Liver (tissue), 9 donors: ENCODE measurements around the gene PPM1N. TPM values are rescaled to one million over a fixed set of nuclear protein-coding genes. Genes with fewer than 3 reads are reported as not detected.

Source experiments
- DNase-seq: peaks from one replicate; pipeline ENCODE4 v3.0.0-alpha.2; 2017; ENCODE audit warnings: low spot score
- H3K27ac ChIP-seq, 2 donors: one replicate each; pipeline ENCODE4 v1.7.0; 2013; ENCODE audit warnings: inconsistent platforms in 2 of 2, low read length in 2 of 2, control low read depth in 1 of 2, low read depth in 1 of 2, mild to moderate bottlenecking in 1 of 2
- H3K27me3 ChIP-seq, 4 donors: one replicate each; pipeline versions ENCODE4 v1.6.1 to v1.7.0; 2013; ENCODE audit warnings: low read length in 3 of 4, inconsistent platforms in 1 of 4, mild to moderate bottlenecking in 1 of 4, moderate library complexity in 1 of 4; ENCODE audit not compliant: control insufficient read depth in 4 of 4, insufficient read depth in 4 of 4
- H3K36me3 ChIP-seq, 4 donors: one replicate each; pipeline versions ENCODE4 v1.6.1 to v1.7.0; 2013; ENCODE audit warnings: low read length in 3 of 4, mild to moderate bottlenecking in 3 of 4, low read depth in 1 of 4, moderate library complexity in 1 of 4; ENCODE audit not compliant: control insufficient read depth in 4 of 4, insufficient read depth in 3 of 4
- H3K4me1 ChIP-seq, 4 donors: one replicate each; pipeline versions ENCODE4 v1.6.1 to v1.7.0; 2013; ENCODE audit warnings: low read length in 3 of 4, mild to moderate bottlenecking in 3 of 4, moderate library complexity in 1 of 4; ENCODE audit not compliant: control insufficient read depth in 4 of 4, insufficient read depth in 4 of 4
- H3K4me3 ChIP-seq, 3 donors: one replicate each; pipeline versions ENCODE4 v1.6.1 to v1.7.0; 2013; ENCODE audit warnings: low read length in 3 of 3, control low read depth in 1 of 3, low read depth in 1 of 3, mild to moderate bottlenecking in 1 of 3
- H3K9ac ChIP-seq, 2 donors: one replicate each; pipeline ENCODE4 v1.7.0; 2013; ENCODE audit warnings: low read length in 2 of 2, mild to moderate bottlenecking in 2 of 2, moderate library complexity in 2 of 2, control low read depth in 1 of 2, low read depth in 1 of 2
- H3K9me3 ChIP-seq, 4 donors: one replicate each; pipeline versions ENCODE4 v1.6.1 to v1.7.0; 2013; ENCODE audit warnings: low read length in 3 of 4; ENCODE audit not compliant: control insufficient read depth in 4 of 4
- EGR1 ChIP-seq, 2 donors: IDR thresholded peaks; 2 replicates each; pipeline ENCODE4 v1.6.1; 2016 to 2018; ENCODE audit warnings: antibody characterized with exemption in 2 of 2, low read depth in 2 of 2
- FOXA1 ChIP-seq: IDR thresholded peaks from 2 replicates; pipeline ENCODE4 v1.6.1; 2016; ENCODE audit warnings: antibody characterized with exemption
- FOXA2 ChIP-seq: IDR thresholded peaks from 2 replicates; pipeline ENCODE4 v1.6.1; 2016; ENCODE audit warnings: antibody characterized with exemption
- GABPA ChIP-seq, 2 donors: IDR thresholded peaks in 1 of 2; conservative IDR thresholded peaks in 1 of 2; 2 replicates each; pipeline ENCODE4 v1.6.1; 2016; ENCODE audit warnings: antibody characterized with exemption in 2 of 2, mild to moderate bottlenecking in 1 of 2, moderate library complexity in 1 of 2
- HNF4A ChIP-seq, 2 donors: conservative IDR thresholded peaks; 2 replicates each; pipeline ENCODE4 v1.6.1; 2016; ENCODE audit warnings: antibody characterized with exemption in 2 of 2, mild to moderate bottlenecking in 2 of 2
- HNF4G ChIP-seq: IDR thresholded peaks from 2 replicates; pipeline ENCODE4 v1.6.1; 2016; ENCODE audit warnings: antibody characterized with exemption
- JUND ChIP-seq, 2 donors: IDR thresholded peaks; 2 replicates each; pipeline ENCODE4 v1.6.1; 2016; ENCODE audit warnings: antibody characterized with exemption in 2 of 2
- NR2F2 ChIP-seq: IDR thresholded peaks from 2 replicates; pipeline ENCODE4 v1.6.1; 2016; ENCODE audit warnings: antibody characterized with exemption
- RAD21 ChIP-seq, 2 donors: IDR thresholded peaks; 2 replicates each; pipeline ENCODE4 v1.6.1; 2016; ENCODE audit warnings: antibody characterized with exemption in 2 of 2, mild to moderate bottlenecking in 2 of 2
- REST ChIP-seq: IDR thresholded peaks from 2 replicates; pipeline ENCODE4 v1.6.1; 2016; ENCODE audit warnings: antibody characterized with exemption, mild to moderate bottlenecking
- RXRA ChIP-seq, 2 donors: IDR thresholded peaks; 2 replicates each; pipeline ENCODE4 v1.6.1; 2017 to 2018; ENCODE audit warnings: antibody characterized with exemption in 2 of 2, mild to moderate bottlenecking in 1 of 2
- SP1 ChIP-seq: IDR thresholded peaks from 2 replicates; pipeline ENCODE4 v1.6.1; 2018; ENCODE audit warnings: antibody characterized with exemption, mild to moderate bottlenecking
- TAF1 ChIP-seq: conservative IDR thresholded peaks from 2 replicates; pipeline ENCODE4 v1.6.1; 2016; ENCODE audit warnings: antibody characterized with exemption, mild to moderate bottlenecking
- YY1 ChIP-seq: IDR thresholded peaks from 2 replicates; pipeline ENCODE4 v1.6.1; 2016; ENCODE audit warnings: antibody characterized with exemption, mild to moderate bottlenecking
- ZBTB33 ChIP-seq: IDR thresholded peaks from 2 replicates; pipeline ENCODE4 v1.6.1; 2016; ENCODE audit warnings: antibody characterized with exemption
- WGBS: extraction: QIAGEN DNeasy Blood & Tissue Kit; methylation state at CpG from one replicate; pipeline ENCODE4 v1.1.7; 2013; 5-methylcytosine and 5-hydroxymethylcytosine counted together
- polyA plus RNA-seq, 2 donors: library from polyadenylated mRNA; stranded (reverse) in 1 of 2; unstranded in 1 of 2; fragments of 200-250 nt in 1 of 2; fragments of >200 nt in 1 of 2; fragmentation: Nextera tagmentation in 1 of 2; extraction: Ambion mirVana in 1 of 2; gene quantifications; one replicate each; pipeline versions ENCODE4 v1.2.1 to v1.2.3, GENCODE V29; 2013 to 2015
- total RNA-seq, 2 donors: library from RNA; depleted of rRNA; stranded (reverse); fragments of >200 nt; gene quantifications; one replicate each; pipeline ENCODE4 v1.2.3, GENCODE V29; 2014
- TF ChIP-seq, protein P1 (sequence below): fragments of 150-350 bp; IDR thresholded peaks from 2 replicates; pipeline ENCODE4 v1.5.1; 2017; ENCODE audit warnings: improper control_type of control experiment, low read depth, low read length; ENCODE audit not compliant: missing input control
- TF ChIP-seq, protein P2 (sequence below): IDR thresholded peaks from 2 replicates; pipeline ENCODE4 v1.6.1; 2016; ENCODE audit warnings: antibody characterized with exemption
- TF ChIP-seq, protein P3 (sequence below): IDR thresholded peaks from 2 replicates; pipeline ENCODE4 v1.6.1; 2016; ENCODE audit warnings: antibody characterized with exemption
- donor health status: healthy.
- donor health status: healthy.
- donor health status: healthy.
- donor health status: healthy.
- donor health status: healthy.

PPM1N gene
- total and polyA plus RNA-seq, 4 donors = 0.17 to 1.5 (median 0.47) TPM

DNA sequence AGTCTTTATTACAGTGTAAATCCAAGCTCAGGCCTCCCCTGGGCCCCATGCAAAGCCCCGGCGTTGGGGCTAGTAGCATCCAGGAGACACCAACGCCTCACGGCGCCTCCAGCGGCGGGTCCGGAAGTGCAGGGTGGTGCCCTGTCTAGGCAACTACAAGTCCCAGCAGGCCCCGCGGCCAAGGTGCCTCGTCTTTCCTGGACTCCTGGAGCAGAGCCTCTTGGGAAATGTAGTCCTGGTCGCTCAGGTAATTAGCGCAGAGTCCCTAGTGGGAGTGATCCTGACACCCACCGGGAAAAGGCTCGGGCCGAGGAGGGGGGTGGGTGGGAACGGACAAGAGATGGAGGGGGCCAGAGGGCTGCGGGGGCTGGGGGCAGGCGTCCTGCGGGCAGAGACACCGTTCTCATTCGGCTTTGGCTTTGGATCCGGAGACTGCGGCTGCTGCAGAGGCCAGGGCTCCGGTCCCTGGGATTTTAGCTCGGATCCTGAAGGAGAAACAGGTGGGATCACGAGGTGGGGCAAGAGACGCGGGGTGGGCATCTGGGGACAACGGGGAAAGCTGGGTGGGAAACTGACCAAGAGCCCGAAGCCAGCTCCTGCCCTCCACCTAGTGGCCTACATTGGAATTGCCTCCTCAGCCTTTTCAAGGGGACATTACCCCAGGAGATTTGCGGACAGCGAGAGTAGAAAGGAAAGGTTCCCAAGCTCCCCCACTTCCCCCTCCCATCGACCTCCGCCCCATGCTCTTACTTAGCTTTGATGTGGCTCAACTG lies 12.8 kb upstream of the PPM1N start:
- Histone ChIP-seq H3K27me3 (no peaks in the 10 kb centered on the region), H3K4me1 (peaks cover 0 to 4% (median 2%) of the 10 kb centered on the region in 4 donors), H3K9me3 (no peaks in the 10 kb centered on the region), H3K36me3 (no peaks in the 10 kb centered on the region), H3K27ac (peak overlapping the region in 1 of 2 donors; percentile 33), H3K9ac (no peak overlapping the region), H3K4me3 (peak overlapping the region; percentile 57 to 70 (median 63))
- TF ChIP-seq YY1 (peak; percentile 4), HNF4G (no peak), GABPA (IDR thresholded peaks at IDR 0.05 in 1 of 2, conservative IDR thresholded peaks at IDR 0.05 in 1 of 2) (peak in 1 of 2 donors; percentile 60), RAD21 (IDR thresholded peaks at IDR 0.05) (peak; percentile 60 to 74)
- TF ChIP-seq, protein P1, sequence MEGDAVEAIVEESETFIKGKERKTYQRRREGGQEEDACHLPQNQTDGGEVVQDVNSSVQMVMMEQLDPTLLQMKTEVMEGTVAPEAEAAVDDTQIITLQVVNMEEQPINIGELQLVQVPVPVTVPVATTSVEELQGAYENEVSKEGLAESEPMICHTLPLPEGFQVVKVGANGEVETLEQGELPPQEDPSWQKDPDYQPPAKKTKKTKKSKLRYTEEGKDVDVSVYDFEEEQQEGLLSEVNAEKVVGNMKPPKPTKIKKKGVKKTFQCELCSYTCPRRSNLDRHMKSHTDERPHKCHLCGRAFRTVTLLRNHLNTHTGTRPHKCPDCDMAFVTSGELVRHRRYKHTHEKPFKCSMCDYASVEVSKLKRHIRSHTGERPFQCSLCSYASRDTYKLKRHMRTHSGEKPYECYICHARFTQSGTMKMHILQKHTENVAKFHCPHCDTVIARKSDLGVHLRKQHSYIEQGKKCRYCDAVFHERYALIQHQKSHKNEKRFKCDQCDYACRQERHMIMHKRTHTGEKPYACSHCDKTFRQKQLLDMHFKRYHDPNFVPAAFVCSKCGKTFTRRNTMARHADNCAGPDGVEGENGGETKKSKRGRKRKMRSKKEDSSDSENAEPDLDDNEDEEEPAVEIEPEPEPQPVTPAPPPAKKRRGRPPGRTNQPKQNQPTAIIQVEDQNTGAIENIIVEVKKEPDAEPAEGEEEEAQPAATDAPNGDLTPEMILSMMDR = peak; percentile 95
- DNase-seq = peak; percentile 97
- WGBS = under 1% methylated on average over 35 of the region's 35 CpGs

DNA sequence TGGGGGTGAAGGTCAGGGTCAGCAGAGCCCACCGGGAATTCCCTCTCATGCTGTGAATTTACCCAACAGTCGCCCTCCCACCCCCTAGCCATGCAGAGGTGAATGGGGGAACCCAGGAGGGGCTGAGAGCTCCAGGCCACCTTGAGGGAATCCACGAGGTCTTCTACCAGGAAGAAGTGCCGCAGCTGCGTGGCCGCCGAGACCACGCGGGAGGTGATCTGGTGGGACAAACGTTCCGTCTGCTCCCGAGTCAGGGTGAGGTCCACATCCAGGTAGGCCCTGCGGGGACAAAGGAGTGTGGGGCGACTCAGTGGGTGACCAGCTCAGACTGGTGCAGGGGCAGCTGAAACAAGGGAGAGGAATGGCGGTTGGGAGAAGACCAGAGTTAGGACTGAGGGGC lies 9.5 kb upstream of the PPM1N start:
- Histone ChIP-seq H3K4me3 (no peak overlapping the region), H3K4me1 (peaks cover 0 to 11% (median 7%) of the 10 kb centered on the region in 4 donors), H3K27me3 (no peaks in the 10 kb centered on the region), H3K36me3 (no peaks in the 10 kb centered on the region), H3K9ac (no peak overlapping the region), H3K27ac (no peak overlapping the region), H3K9me3 (no peaks in the 10 kb centered on the region)
- no peak for DNase-seq
- TF ChIP-seq TAF1 = no peak
- no peak for TF ChIP-seq FOXA2
- TF ChIP-seq, protein P2, sequence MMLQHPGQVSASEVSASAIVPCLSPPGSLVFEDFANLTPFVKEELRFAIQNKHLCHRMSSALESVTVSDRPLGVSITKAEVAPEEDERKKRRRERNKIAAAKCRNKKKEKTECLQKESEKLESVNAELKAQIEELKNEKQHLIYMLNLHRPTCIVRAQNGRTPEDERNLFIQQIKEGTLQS = no peak
- TF ChIP-seq, protein P1 = no peak
- TF ChIP-seq, protein P3, sequence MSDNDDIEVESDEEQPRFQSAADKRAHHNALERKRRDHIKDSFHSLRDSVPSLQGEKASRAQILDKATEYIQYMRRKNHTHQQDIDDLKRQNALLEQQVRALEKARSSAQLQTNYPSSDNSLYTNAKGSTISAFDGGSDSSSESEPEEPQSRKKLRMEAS = no peak
- no peak for TF ChIP-seq FOXA1
- no peak for TF ChIP-seq NR2F2
- TF ChIP-seq SP1 = no peak
- TF ChIP-seq HNF4A (conservative IDR thresholded peaks at IDR 0.05) = no peak
- TF ChIP-seq REST = no peak
- no peak for TF ChIP-seq EGR1 (IDR thresholded peaks at IDR 0.05; ENCODE audit: low read depth in 2 of 2)
- no peak for TF ChIP-seq ZBTB33
- no peak for TF ChIP-seq RAD21 (IDR thresholded peaks at IDR 0.05)
- TF ChIP-seq GABPA (IDR thresholded peaks at IDR 0.05 in 1 of 2, conservative IDR thresholded peaks at IDR 0.05 in 1 of 2) = no peak
- TF ChIP-seq HNF4G = no peak
- no peak for TF ChIP-seq RXRA (IDR thresholded peaks at IDR 0.05)
- TF ChIP-seq JUND (IDR thresholded peaks at IDR 0.05) = no peak
- TF ChIP-seq YY1 = no peak
- 90% methylated on average over 15 of the region's 15 CpGs for WGBS
